PFSK-1 (cell line): Measurements from ENCODE around the gene KRTCAP2.

Source experiments
- POLR2AphosphoS5 ChIP-seq: IDR thresholded peaks from 2 replicates; pipeline ENCODE4 v1.6.1; 2012; ENCODE audit warnings: low read depth, mild to moderate bottlenecking, control low read depth, low read length, moderate library complexity
- SIN3A ChIP-seq: IDR thresholded peaks from 2 replicates; pipeline ENCODE4 v1.6.1; 2012; ENCODE audit warnings: mild to moderate bottlenecking, low read length, moderate library complexity, borderline replicate concordance; ENCODE audit not compliant: insufficient read depth
- TAF1 ChIP-seq: IDR thresholded peaks from 2 replicates; pipeline ENCODE4 v1.6.1; 2012; ENCODE audit warnings: low read length, control low read depth, borderline replicate concordance; ENCODE audit not compliant: insufficient read depth

DNA sequence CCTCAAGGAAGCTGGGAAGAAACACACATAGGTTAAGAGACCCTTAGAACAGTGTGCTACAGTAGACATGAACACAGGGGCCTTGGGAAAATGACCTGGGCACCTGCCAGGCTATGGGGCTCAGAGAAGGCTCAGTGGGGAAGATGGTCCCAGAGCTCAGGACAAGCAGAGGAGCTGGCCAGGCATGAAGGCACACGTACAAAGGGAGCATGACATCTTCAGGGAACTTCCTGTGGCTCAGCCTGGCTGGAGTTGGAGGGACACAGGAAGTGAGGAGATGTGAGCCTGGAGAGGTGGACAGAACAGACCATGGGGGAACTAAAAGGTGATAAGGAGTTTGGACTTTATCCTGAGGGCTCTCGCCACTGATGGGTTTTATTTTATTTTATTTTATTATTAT lies 41.2 kb downstream of the KRTCAP2 start:
- no peak for TF ChIP-seq POLR2AphosphoS5
- TF ChIP-seq SIN3A: no peak
- TF ChIP-seq TAF1: no peak
